Liver (tissue), 9 donors: ENCODE measurements around the gene SENP7. TPM values are rescaled to one million over a fixed set of nuclear protein-coding genes. Genes with fewer than 3 reads are reported as not detected.
"Not testable (repeated sequence)": the region's sequence is repeated elsewhere in the genome, so short reads cannot be mapped to it uniquely, and the experiment has no call there.

ENCODE experiments used
- DNase-seq: peaks from one replicate; pipeline ENCODE4 v3.0.0-alpha.2; 2017; ENCODE audit warnings: low spot score
- H3K27ac ChIP-seq, 2 donors: one replicate each; pipeline ENCODE4 v1.7.0; 2013; ENCODE audit warnings: inconsistent platforms in 2 of 2, low read length in 2 of 2, control low read depth in 1 of 2, low read depth in 1 of 2, mild to moderate bottlenecking in 1 of 2
- H3K27me3 ChIP-seq, 4 donors: one replicate each; pipeline versions ENCODE4 v1.6.1 to v1.7.0; 2013; ENCODE audit warnings: low read length in 3 of 4, inconsistent platforms in 1 of 4, mild to moderate bottlenecking in 1 of 4, moderate library complexity in 1 of 4; ENCODE audit not compliant: control insufficient read depth in 4 of 4, insufficient read depth in 4 of 4
- H3K36me3 ChIP-seq, 4 donors: one replicate each; pipeline versions ENCODE4 v1.6.1 to v1.7.0; 2013; ENCODE audit warnings: low read length in 3 of 4, mild to moderate bottlenecking in 3 of 4, low read depth in 1 of 4, moderate library complexity in 1 of 4; ENCODE audit not compliant: control insufficient read depth in 4 of 4, insufficient read depth in 3 of 4
- H3K4me1 ChIP-seq, 4 donors: one replicate each; pipeline versions ENCODE4 v1.6.1 to v1.7.0; 2013; ENCODE audit warnings: low read length in 3 of 4, mild to moderate bottlenecking in 3 of 4, moderate library complexity in 1 of 4; ENCODE audit not compliant: control insufficient read depth in 4 of 4, insufficient read depth in 4 of 4
- H3K4me3 ChIP-seq, 3 donors: one replicate each; pipeline versions ENCODE4 v1.6.1 to v1.7.0; 2013; ENCODE audit warnings: low read length in 3 of 3, control low read depth in 1 of 3, low read depth in 1 of 3, mild to moderate bottlenecking in 1 of 3
- H3K9ac ChIP-seq, 2 donors: one replicate each; pipeline ENCODE4 v1.7.0; 2013; ENCODE audit warnings: low read length in 2 of 2, mild to moderate bottlenecking in 2 of 2, moderate library complexity in 2 of 2, control low read depth in 1 of 2, low read depth in 1 of 2
- H3K9me3 ChIP-seq, 4 donors: one replicate each; pipeline versions ENCODE4 v1.6.1 to v1.7.0; 2013; ENCODE audit warnings: low read length in 3 of 4; ENCODE audit not compliant: control insufficient read depth in 4 of 4
- FOXA2 ChIP-seq: IDR thresholded peaks from 2 replicates; pipeline ENCODE4 v1.6.1; 2016; ENCODE audit warnings: antibody characterized with exemption
- GABPA ChIP-seq, 2 donors: IDR thresholded peaks in 1 of 2; conservative IDR thresholded peaks in 1 of 2; 2 replicates each; pipeline ENCODE4 v1.6.1; 2016; ENCODE audit warnings: antibody characterized with exemption in 2 of 2, mild to moderate bottlenecking in 1 of 2, moderate library complexity in 1 of 2
- HNF4A ChIP-seq, 2 donors: conservative IDR thresholded peaks; 2 replicates each; pipeline ENCODE4 v1.6.1; 2016; ENCODE audit warnings: antibody characterized with exemption in 2 of 2, mild to moderate bottlenecking in 2 of 2
- NR2F2 ChIP-seq: IDR thresholded peaks from 2 replicates; pipeline ENCODE4 v1.6.1; 2016; ENCODE audit warnings: antibody characterized with exemption
- RAD21 ChIP-seq, 2 donors: IDR thresholded peaks; 2 replicates each; pipeline ENCODE4 v1.6.1; 2016; ENCODE audit warnings: antibody characterized with exemption in 2 of 2, mild to moderate bottlenecking in 2 of 2
- RXRA ChIP-seq, 2 donors: IDR thresholded peaks; 2 replicates each; pipeline ENCODE4 v1.6.1; 2017 to 2018; ENCODE audit warnings: antibody characterized with exemption in 2 of 2, mild to moderate bottlenecking in 1 of 2
- SP1 ChIP-seq: IDR thresholded peaks from 2 replicates; pipeline ENCODE4 v1.6.1; 2018; ENCODE audit warnings: antibody characterized with exemption, mild to moderate bottlenecking
- TAF1 ChIP-seq: conservative IDR thresholded peaks from 2 replicates; pipeline ENCODE4 v1.6.1; 2016; ENCODE audit warnings: antibody characterized with exemption, mild to moderate bottlenecking
- YY1 ChIP-seq: IDR thresholded peaks from 2 replicates; pipeline ENCODE4 v1.6.1; 2016; ENCODE audit warnings: antibody characterized with exemption, mild to moderate bottlenecking
- WGBS: extraction: QIAGEN DNeasy Blood & Tissue Kit; methylation state at CpG from one replicate; pipeline ENCODE4 v1.1.7; 2013; 5-methylcytosine and 5-hydroxymethylcytosine counted together
- polyA plus RNA-seq, 2 donors: library from polyadenylated mRNA; stranded (reverse) in 1 of 2; unstranded in 1 of 2; fragments of 200-250 nt in 1 of 2; fragments of >200 nt in 1 of 2; fragmentation: Nextera tagmentation in 1 of 2; extraction: Ambion mirVana in 1 of 2; gene quantifications; one replicate each; pipeline versions ENCODE4 v1.2.1 to v1.2.3, GENCODE V29; 2013 to 2015
- total RNA-seq, 2 donors: library from RNA; depleted of rRNA; stranded (reverse); fragments of >200 nt; gene quantifications; one replicate each; pipeline ENCODE4 v1.2.3, GENCODE V29; 2014
- TF ChIP-seq, protein P1 (sequence below): IDR thresholded peaks from 2 replicates; pipeline ENCODE4 v1.6.1; 2016; ENCODE audit warnings: antibody characterized with exemption
- TF ChIP-seq, protein P2 (sequence below): fragments of 150-350 bp; IDR thresholded peaks from 2 replicates; pipeline ENCODE4 v1.5.1; 2017; ENCODE audit warnings: improper control_type of control experiment, low read depth, low read length; ENCODE audit not compliant: missing input control
- donor health status: healthy.
- donor health status: healthy.
- donor health status: healthy.
- donor health status: healthy.
- donor health status: healthy.

The SENP7 gene
- total and polyA plus RNA-seq, 4 donors, result 1.9 to 18.5 (median 6.8) TPM

DNA sequence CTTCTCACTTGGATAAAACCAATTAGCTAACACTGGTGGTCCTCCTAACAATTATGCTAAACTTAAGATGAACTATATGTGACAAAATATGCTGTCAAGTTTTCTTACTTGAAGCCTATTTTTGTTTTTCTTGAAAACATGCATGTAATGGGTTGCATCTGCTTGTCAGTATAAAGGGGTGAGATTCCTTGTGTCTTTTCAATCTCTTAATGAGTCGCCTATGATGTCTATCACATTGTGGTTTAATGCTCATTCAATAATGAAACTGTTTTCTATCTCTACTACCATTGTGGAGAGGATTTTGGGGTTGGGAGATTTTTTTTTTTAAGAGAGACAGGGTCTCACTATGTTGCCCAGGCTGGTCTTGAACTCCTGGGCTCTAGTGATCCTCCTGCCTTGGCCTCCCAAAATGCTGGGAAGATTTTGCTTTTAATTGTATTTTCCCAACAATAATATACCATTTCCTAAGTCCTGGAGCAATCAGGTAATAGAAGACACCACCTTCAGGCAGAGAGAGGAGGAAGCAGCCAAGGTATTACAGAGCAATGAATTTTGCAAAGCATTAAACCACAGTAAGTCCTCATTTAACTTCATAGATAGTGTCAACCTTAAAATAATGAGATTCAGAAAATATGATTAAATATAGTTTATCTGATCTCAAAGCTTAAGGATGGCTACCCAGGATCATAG, 31.3 kb upstream of the SENP7 start:
- no peak overlapping the region for H3K4me3 ChIP-seq
- no peak for TF ChIP-seq SP1
- TF ChIP-seq, protein P1, sequence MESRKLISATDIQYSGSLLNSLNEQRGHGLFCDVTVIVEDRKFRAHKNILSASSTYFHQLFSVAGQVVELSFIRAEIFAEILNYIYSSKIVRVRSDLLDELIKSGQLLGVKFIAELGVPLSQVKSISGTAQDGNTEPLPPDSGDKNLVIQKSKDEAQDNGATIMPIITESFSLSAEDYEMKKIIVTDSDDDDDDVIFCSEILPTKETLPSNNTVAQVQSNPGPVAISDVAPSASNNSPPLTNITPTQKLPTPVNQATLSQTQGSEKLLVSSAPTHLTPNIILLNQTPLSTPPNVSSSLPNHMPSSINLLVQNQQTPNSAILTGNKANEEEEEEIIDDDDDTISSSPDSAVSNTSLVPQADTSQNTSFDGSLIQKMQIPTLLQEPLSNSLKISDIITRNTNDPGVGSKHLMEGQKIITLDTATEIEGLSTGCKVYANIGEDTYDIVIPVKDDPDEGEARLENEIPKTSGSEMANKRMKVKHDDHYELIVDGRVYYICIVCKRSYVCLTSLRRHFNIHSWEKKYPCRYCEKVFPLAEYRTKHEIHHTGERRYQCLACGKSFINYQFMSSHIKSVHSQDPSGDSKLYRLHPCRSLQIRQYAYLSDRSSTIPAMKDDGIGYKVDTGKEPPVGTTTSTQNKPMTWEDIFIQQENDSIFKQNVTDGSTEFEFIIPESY, result no peak
- TF ChIP-seq TAF1, result no peak
- TF ChIP-seq HNF4A (conservative IDR thresholded peaks at IDR 0.05), result no peak
- no peak for TF ChIP-seq RXRA (IDR thresholded peaks at IDR 0.05)
- TF ChIP-seq RAD21 (IDR thresholded peaks at IDR 0.05), result peak; percentile 31 to 39
- TF ChIP-seq, protein P2, sequence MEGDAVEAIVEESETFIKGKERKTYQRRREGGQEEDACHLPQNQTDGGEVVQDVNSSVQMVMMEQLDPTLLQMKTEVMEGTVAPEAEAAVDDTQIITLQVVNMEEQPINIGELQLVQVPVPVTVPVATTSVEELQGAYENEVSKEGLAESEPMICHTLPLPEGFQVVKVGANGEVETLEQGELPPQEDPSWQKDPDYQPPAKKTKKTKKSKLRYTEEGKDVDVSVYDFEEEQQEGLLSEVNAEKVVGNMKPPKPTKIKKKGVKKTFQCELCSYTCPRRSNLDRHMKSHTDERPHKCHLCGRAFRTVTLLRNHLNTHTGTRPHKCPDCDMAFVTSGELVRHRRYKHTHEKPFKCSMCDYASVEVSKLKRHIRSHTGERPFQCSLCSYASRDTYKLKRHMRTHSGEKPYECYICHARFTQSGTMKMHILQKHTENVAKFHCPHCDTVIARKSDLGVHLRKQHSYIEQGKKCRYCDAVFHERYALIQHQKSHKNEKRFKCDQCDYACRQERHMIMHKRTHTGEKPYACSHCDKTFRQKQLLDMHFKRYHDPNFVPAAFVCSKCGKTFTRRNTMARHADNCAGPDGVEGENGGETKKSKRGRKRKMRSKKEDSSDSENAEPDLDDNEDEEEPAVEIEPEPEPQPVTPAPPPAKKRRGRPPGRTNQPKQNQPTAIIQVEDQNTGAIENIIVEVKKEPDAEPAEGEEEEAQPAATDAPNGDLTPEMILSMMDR, result peak; percentile 4
- no peak for TF ChIP-seq YY1
- no peak overlapping the region for H3K27ac ChIP-seq
- H3K9ac ChIP-seq, result no peak overlapping the region
- WGBS, result 81% methylated on average over 1 of the region's 1 CpG
- H3K36me3 ChIP-seq, result no peaks in the 10 kb centered on the region
- no peaks in the 10 kb centered on the region for H3K27me3 ChIP-seq
- H3K9me3 ChIP-seq, result no peaks in the 10 kb centered on the region
- DNase-seq, result no peak
- H3K4me1 ChIP-seq, result no peaks in the 10 kb centered on the region

DNA sequence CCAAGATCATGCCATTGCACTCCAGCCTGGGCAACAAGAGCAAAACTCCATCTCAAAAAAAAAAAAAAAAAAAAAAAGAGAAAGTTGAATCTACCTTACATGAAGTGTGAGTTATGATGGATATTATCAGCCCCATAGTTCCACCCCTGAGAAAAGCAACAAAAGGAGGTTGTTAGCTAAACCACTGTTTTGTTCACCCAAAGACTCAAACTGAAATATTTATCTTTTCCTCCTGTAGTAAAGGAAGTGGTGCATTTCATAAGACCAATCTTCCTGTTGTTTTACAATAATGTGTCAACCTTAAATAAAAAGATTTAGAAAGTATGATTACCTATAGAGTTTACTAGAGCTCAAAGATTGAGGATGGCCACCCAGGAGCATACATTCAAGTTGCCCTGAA, 29.9 kb upstream of the SENP7 start:
- no peaks in the 10 kb centered on the region for H3K9me3 ChIP-seq
- H3K27me3 ChIP-seq, result no peaks in the 10 kb centered on the region
- no peak overlapping the region for H3K27ac ChIP-seq
- no peak overlapping the region for H3K9ac ChIP-seq
- no peak for DNase-seq
- no peak for TF ChIP-seq FOXA2
- TF ChIP-seq RXRA (IDR thresholded peaks at IDR 0.05), result no peak
- H3K4me1 ChIP-seq, result no peaks in the 10 kb centered on the region
- no peaks in the 10 kb centered on the region for H3K36me3 ChIP-seq
- H3K4me3 ChIP-seq, result no peak overlapping the region

DNA sequence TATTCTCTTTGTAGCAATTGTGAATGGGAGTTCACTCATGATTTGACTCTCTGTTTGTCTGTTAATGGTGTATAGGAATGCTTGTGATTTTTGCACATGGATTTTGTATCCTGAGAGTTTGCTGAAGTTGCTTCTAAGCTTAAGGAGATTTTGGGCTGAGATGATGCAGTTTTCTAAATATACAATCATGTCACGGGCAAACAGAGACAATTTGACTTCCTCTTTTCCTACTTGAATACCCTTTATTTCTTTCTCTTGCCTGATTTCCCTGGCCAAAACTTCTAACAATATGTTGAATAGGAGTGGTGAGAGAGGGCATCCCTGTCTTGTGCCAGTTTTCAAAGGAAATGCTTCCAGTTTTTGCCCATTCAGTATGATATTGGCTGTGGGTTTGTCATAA, 23.9 kb upstream of the SENP7 start:
- WGBS, result 77% methylated on average over 1 of the region's 1 CpG
- H3K4me3 ChIP-seq, H3K9ac ChIP-seq, H3K9me3 ChIP-seq, H3K27ac ChIP-seq, DNase-seq, H3K4me1 ChIP-seq, H3K36me3 ChIP-seq, H3K27me3 ChIP-seq: not testable (repeated sequence)

DNA sequence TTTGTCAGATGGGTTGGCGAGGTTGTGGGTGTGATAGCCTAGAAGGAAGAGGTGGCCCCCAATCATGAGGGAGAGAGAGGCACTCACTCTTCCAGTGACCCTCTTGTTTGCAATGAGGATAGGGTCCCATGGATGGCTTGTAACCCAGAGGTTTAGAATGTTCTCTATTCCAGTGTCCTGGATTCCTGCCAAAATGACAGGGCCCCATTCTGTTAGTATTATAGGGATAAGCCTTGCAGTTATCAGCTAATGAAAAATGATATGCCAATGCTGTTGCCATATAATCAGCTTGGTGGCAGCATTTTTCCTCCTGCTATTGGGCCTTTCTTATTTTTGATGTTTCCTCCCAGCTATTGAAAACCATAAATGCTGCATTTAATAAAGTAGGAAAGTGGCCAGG, 23.3 kb upstream of the SENP7 start:
- no peak for TF ChIP-seq GABPA (IDR thresholded peaks at IDR 0.05 in 1 of 2, conservative IDR thresholded peaks at IDR 0.05 in 1 of 2)
- TF ChIP-seq NR2F2, result no peak
- TF ChIP-seq RXRA (IDR thresholded peaks at IDR 0.05), result no peak
- TF ChIP-seq, protein P2, result no peak
- TF ChIP-seq FOXA2, result no peak
- no peak for TF ChIP-seq HNF4A (conservative IDR thresholded peaks at IDR 0.05)
- no peak overlapping the region for H3K9ac ChIP-seq
- H3K4me3 ChIP-seq, result no peak overlapping the region
- H3K27ac ChIP-seq, result no peak overlapping the region
- no peaks in the 10 kb centered on the region for H3K36me3 ChIP-seq
- H3K27me3 ChIP-seq, result peaks cover 0 to 4% (median 0%) of the 10 kb centered on the region in 4 donors
- 95% methylated on average over 1 of the region's 1 CpG for WGBS
- no peak for DNase-seq
- H3K9me3 ChIP-seq, result no peaks in the 10 kb centered on the region
- no peaks in the 10 kb centered on the region for H3K4me1 ChIP-seq
